ENCODE results near the gene PPP4C. TPM values are rescaled to one million over a fixed set of nuclear protein-coding genes. Genes with fewer than 3 reads are reported as not detected.

Gene PPP4C
- total and polyA plus RNA-seq, 2 of the 8 experiments (the other 6 are each of a cell fraction or from before 2014, with no cell fraction given), result 148 to 298 TPM

DNA sequence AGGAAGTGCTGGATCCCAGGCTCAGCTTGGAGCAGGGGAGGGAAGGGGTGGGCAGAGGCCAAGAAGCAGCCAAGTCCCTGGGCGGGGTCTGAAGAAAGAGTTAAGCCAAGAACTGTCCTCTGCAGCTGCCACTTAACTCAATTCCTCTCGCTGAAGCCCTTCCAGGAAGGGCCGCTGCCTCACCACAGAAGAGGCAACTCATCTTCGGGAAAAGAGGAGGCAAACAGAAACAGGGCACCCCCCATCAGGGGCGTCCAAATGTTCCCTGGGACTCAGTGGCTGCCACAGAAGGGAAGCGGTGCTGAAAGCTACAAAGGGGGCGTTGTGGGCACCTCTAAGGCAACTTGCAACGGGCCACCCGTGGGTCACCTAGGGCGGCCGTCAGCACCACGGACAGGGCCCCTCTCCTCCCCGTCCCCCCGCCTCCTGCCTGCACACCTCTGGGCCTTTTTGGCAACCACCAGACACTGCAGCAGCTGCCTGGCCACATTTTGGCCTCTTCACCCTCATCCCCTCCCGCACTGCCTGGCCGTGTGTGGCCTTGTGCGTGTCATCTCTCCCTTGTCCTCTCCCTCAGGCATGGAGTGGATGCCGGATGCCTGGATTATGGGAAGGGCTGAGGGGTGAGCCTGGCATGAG, 47.2 kb upstream of the PPP4C start:
- Histone ChIP-seq H3K79me2 (ENCODE audit: control insufficient read depth in 1 of 2, insufficient read depth in 2 of 2, low read length in 2 of 2) (no peaks in the 10 kb centered on the region), H3K27ac (ENCODE audit: low read depth, low read length) (no peak overlapping the region), H3K36me3 (ENCODE audit: control insufficient read depth in 2 of 4, insufficient read depth in 4 of 4, low read length in 3 of 4) (peaks cover 0 to 7% (median under 1%) of the 10 kb centered on the region in 4 experiments; a peak in 2 of 8 replicates), H3K14ac (ENCODE audit: insufficient read length) (no peak overlapping the region), H3K9me3 (ENCODE audit: insufficient read depth in 2 of 2, low read depth in 1 of 2, low read length in 1 of 2) (no peaks in the 10 kb centered on the region), H3K23ac (ENCODE audit: insufficient read length) (no peak overlapping the region), H2BK15ac (ENCODE audit: low read length) (no peak overlapping the region), H2AK5ac (ENCODE audit: low read depth, low read length) (no peak overlapping the region; the same call in 1 of the 2 replicates), H3K79me1 (ENCODE audit: low read depth, low read length) (peaks cover 5% of the 10 kb centered on the region; the same call in 1 of the 2 replicates), H3K4me2 (ENCODE audit: insufficient read depth in 1 of 2, low read depth in 2 of 2, low read length in 2 of 2) (peak overlapping the region; percentile 84 to 96; a peak in 2 of 4 replicates), H3K18ac (ENCODE audit: extremely low read depth, low read length) (no peak overlapping the region), H2BK12ac (ENCODE audit: low read depth, low read length) (peak overlapping the region; percentile 44; the same call in 1 of the 2 replicates), H3K56ac (replicated peaks; ENCODE audit: insufficient read length, low read depth, low read length) (no peak overlapping the region), H4K20me1 (replicated peaks in 1 of 2; ENCODE audit: control insufficient read depth in 1 of 2, insufficient read depth in 2 of 2, low read length in 2 of 2) (peaks cover 12 to 16% of the 10 kb centered on the region in 2 experiments), H2AFZ (ENCODE audit: low read length) (no peak overlapping the region), H2BK20ac (ENCODE audit: low read length) (no peak overlapping the region), H4K5ac (ENCODE audit: insufficient read length, low read depth, low read length) (no peak overlapping the region), H3K23me2 (ENCODE audit: low read depth, low read length) (peaks cover 10% of the 10 kb centered on the region; the same call in 1 of the 2 replicates), H3K27me3 (replicated peaks in 1 of 4; ENCODE audit: control insufficient read depth in 3 of 4, extremely low read depth in 1 of 4, insufficient read depth in 3 of 4, low read length in 3 of 4) (peaks cover 0 to 9% (median 4%) of the 10 kb centered on the region in 4 experiments; a peak in 2 of 7 replicates), H3K4ac (replicated peaks; ENCODE audit: insufficient read length, low read depth, low read length) (no peak overlapping the region), H3K4me3 (ENCODE audit: extremely low read depth in 1 of 4, insufficient read depth in 2 of 4, low read depth in 3 of 4, low read length in 4 of 4) (no peak overlapping the region), H4K8ac (ENCODE audit: extremely low read depth, insufficient read depth, low read length) (no peak overlapping the region), H3K4me1 (replicated peaks in 1 of 4; ENCODE audit: control insufficient read depth in 3 of 4, insufficient read depth in 4 of 4, low read length in 3 of 4) (peaks cover 0 to 26% (median 19%) of the 10 kb centered on the region in 4 experiments; a peak in 6 of 7 replicates), H2BK120ac (replicated peaks; ENCODE audit: low read depth, low read length) (no peak overlapping the region), H4K91ac (replicated peaks; ENCODE audit: insufficient read length, low read length) (no peak overlapping the region), H3K9ac (replicated peaks in 1 of 4; ENCODE audit: extremely low read depth in 1 of 4, low read depth in 3 of 4, low read length in 3 of 4) (no peak overlapping the region), H2BK5ac (ENCODE audit: low read depth, low read length) (no peak overlapping the region)
- no peak for TF ChIP-seq SIRT6 (IDR thresholded peaks at IDR 0.05; ENCODE audit: low read length)
- peak; percentile 83 to 94; a peak in 3 of 4 replicates for TF ChIP-seq SIN3A (conservative IDR thresholded peaks at IDR 0.05 in 1 of 2, IDR thresholded peaks at IDR 0.05 in 1 of 2; ENCODE audit: low read depth in 1 of 2, low read length in 2 of 2)
- TF ChIP-seq KDM5A (IDR thresholded peaks at IDR 0.05; ENCODE audit: low read length), result no peak
- TF ChIP-seq, protein P1, sequence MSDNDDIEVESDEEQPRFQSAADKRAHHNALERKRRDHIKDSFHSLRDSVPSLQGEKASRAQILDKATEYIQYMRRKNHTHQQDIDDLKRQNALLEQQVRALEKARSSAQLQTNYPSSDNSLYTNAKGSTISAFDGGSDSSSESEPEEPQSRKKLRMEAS (IDR thresholded peaks at IDR 0.05), result peak; percentile 41; the same call in 1 of the 2 replicates
- TF ChIP-seq BACH1 (IDR thresholded peaks at IDR 0.05; ENCODE audit: low read length), result 0 out of 2 replicates have a peak, but pooled peaks have one; percentile 18
- FAIRE-seq, result no peak
- ChIA-PET POLR2A (ENCODE audit: partially characterized antibody) (interaction anchor here (0.8 to 1.4 kb wide), 7 partner anchors 19 to 220 kb away, joined by 3 to 4 read pairs (median 3); partner anchors contain the start of genes ALDOA, PAGR1 and TBX6), CTCF (ENCODE audit: partially characterized antibody) (interaction anchor here (0.8 to 1.2 kb wide), 4 partner anchors 9 to 28 kb away, joined by 3 to 5 read pairs (median 4); a partner anchor contains a TSS)
- DNase-seq (ENCODE audit: low read depth in 1 of 2, low spot score in 2 of 2), result peak in 1 of 2 experiments; percentile 88
- 49% methylated on average over 16 of the region's 18 CpGs; no CpG with 5 or more reads in 1 of the 2 experiments for WGBS, 2 experiments (ENCODE audit: extremely low coverage in 1 of 2, insufficient coverage in 1 of 2, insufficient read length in 1 of 2, insufficient replicate concordance in 2 of 2, low coverage in 1 of 2, low lambda C conversion rate in 2 of 2, missing lambda C conversion rate in 1 of 2)
